Transverse colon (tissue), 3 donors: ENCODE measurements around the gene MEF2B.

Experiments
- CTCF ChIP-seq, 5 experiments: fragments of 200-600 bp in 3 of 5; fragments of 450-650 bp in 2 of 5; sonication (generic) in 3 of 5; IDR thresholded peaks; 1 replicate in 2 of 5; 2 replicates in 3 of 5; pipeline ENCODE4 v1.5.1; 2016 to 2017; ENCODE audit warnings: antibody characterized with exemption in 5 of 5, inconsistent platforms in 3 of 5, mild to moderate bottlenecking in 2 of 5, moderate library complexity in 1 of 5
- POLR2A ChIP-seq: fragments of 450-650 bp; IDR thresholded peaks from one replicate; pipeline ENCODE4 v1.6.1; 2016; ENCODE audit warnings: antibody characterized with exemption, mild to moderate bottlenecking, moderate library complexity

GRCh38 chr19:19169236-19170052 is 619 bp downstream of the MEF2B start:
- no peak for TF ChIP-seq POLR2A
- no peak for TF ChIP-seq CTCF (IDR thresholded peaks at IDR 0.05)
